ENCODE results near the gene PTGS1.

DNA sequence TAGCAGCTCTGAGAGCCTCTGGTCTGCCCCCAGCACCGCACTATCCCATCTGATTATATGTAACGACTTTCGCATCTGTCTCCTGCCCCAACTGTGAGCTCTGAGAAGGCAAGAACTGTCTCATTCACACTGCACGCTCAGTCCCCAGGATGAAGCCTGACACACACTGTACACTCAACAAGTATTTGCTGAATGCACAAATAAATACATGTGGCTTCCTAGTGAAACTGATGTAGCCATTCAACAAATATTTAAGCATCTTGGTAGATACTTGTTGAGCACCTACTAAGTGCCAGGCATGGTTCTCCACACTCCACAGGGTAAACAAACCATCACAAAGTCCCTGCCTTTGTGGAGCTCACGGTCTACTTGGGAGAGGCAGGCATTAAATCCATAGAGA lies 34.6 kb upstream of the PTGS1 start:
- no peak for TF ChIP-seq EP300 (IDR thresholded peaks at IDR 0.05; ENCODE audit: low read depth)
- TF ChIP-seq, protein P1, sequence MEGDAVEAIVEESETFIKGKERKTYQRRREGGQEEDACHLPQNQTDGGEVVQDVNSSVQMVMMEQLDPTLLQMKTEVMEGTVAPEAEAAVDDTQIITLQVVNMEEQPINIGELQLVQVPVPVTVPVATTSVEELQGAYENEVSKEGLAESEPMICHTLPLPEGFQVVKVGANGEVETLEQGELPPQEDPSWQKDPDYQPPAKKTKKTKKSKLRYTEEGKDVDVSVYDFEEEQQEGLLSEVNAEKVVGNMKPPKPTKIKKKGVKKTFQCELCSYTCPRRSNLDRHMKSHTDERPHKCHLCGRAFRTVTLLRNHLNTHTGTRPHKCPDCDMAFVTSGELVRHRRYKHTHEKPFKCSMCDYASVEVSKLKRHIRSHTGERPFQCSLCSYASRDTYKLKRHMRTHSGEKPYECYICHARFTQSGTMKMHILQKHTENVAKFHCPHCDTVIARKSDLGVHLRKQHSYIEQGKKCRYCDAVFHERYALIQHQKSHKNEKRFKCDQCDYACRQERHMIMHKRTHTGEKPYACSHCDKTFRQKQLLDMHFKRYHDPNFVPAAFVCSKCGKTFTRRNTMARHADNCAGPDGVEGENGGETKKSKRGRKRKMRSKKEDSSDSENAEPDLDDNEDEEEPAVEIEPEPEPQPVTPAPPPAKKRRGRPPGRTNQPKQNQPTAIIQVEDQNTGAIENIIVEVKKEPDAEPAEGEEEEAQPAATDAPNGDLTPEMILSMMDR (IDR thresholded peaks at IDR 0.05): no peak
